Measurements from ENCODE around the gene CCHCR1. TPM values are rescaled to one million over a fixed set of nuclear protein-coding genes. Genes with fewer than 3 reads are reported as not detected.

CCHCR1 gene
- total and polyA plus RNA-seq, 2 of the 8 experiments (the other 6 are each of a cell fraction or from before 2014, with no cell fraction given), result 20.9 to 38.0 TPM

DNA sequence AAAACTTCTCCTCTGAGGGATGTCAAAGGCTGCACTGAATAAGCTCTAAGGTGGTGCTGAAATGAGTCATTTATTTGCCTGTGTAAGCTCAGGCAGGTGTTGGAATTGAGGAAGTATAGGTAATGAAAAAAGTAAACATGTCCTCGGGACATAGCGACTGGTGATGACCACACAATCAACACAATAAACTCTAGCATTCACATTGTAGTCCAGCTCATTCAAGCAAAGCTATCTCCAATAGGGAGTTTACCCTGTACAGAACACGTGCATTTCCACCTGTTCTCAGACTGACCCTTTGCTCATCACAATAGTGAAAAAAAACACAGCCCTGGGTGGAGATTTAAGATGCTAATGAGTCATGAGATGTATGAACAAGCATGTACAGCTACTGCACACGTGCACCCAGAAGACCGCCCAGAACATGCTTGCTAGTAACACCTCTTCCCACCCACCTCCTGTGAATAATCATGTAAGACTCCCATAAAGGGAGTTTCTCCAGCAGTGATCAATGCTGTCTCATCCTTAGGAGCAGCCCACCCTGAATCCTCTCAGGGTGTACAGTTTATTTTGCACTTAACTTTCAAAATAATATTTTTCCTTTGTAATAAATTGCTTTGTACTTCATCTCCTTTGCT, 45.9 kb upstream of the CCHCR1 start (continued):
- TF ChIP-seq CHD2 (IDR thresholded peaks at IDR 0.05; ENCODE audit: low read length) (no peak), KDM4A (IDR thresholded peaks at IDR 0.05; ENCODE audit: low read depth, low read length, severe bottlenecking) (no peak), NRF1 (IDR thresholded peaks at IDR 0.05; ENCODE audit: low read depth, low read length) (no peak), EP300 (IDR thresholded peaks at IDR 0.05; ENCODE audit: borderline replicate concordance in 1 of 2, low read depth in 2 of 2, low read length in 2 of 2) (no peak)
